KMS-11 (cell line): Measurements from ENCODE around the gene ACOX2.

Experiments used
- H2AFZ ChIP-seq: fragments of 200-600 bp; sonication (generic); 2 replicates; pipeline ENCODE4 v1.6.1; 2016; ENCODE audit warnings: antibody characterized with exemption, mixed run types, low read depth
- H3K27ac ChIP-seq: fragments of 200-600 bp; sonication (generic); 2 replicates; pipeline ENCODE4 v1.6.1; 2016; ENCODE audit warnings: mild to moderate bottlenecking, mixed run types
- H3K27me3 ChIP-seq: fragments of 200-600 bp; sonication (generic); 2 replicates; pipeline ENCODE4 v1.6.1; 2017; ENCODE audit warnings: mild to moderate bottlenecking, low read depth, mixed run types, moderate library complexity; ENCODE audit not compliant: insufficient read depth
- H3K36me3 ChIP-seq: fragments of 200-600 bp; sonication (generic); 2 replicates; pipeline ENCODE4 v1.6.1; 2017; ENCODE audit warnings: mild to moderate bottlenecking, mixed run types; ENCODE audit not compliant: insufficient read depth
- H3K4me1 ChIP-seq: fragments of 200-600 bp; sonication (generic); 2 replicates; pipeline ENCODE4 v1.6.1; 2016; ENCODE audit warnings: mild to moderate bottlenecking, low read depth, mixed run types; ENCODE audit not compliant: poor library complexity, severe bottlenecking
- H3K4me2 ChIP-seq: fragments of 200-600 bp; sonication (generic); 2 replicates; pipeline ENCODE4 v1.7.0; 2016; ENCODE audit warnings: mild to moderate bottlenecking, mixed run types
- H3K4me3 ChIP-seq: fragments of 200-600 bp; sonication (generic); IDR thresholded peaks from 2 replicates; pipeline ENCODE4 v1.6.1; 2017; ENCODE audit warnings: low read depth, low read length, mixed read lengths; ENCODE audit not compliant: insufficient read depth
- H3K79me2 ChIP-seq: fragments of 200-600 bp; sonication (generic); 2 replicates; pipeline ENCODE4 v1.6.1; 2016; ENCODE audit warnings: low read depth, mixed run types; ENCODE audit not compliant: insufficient read depth
- H3K9ac ChIP-seq: fragments of 200-600 bp; sonication (generic); 2 replicates; pipeline ENCODE4 v1.6.1; 2016; ENCODE audit warnings: mild to moderate bottlenecking, mixed run types
- H4K20me1 ChIP-seq: fragments of 200-600 bp; sonication (generic); 2 replicates; pipeline ENCODE4 v1.6.1; 2016; ENCODE audit warnings: mild to moderate bottlenecking, mixed run types; ENCODE audit not compliant: insufficient read depth
- CTCF ChIP-seq: fragments of 200-600 bp; sonication (generic); conservative IDR thresholded peaks from 2 replicates; pipeline ENCODE4 v1.6.1; 2017; ENCODE audit warnings: low read depth, mild to moderate bottlenecking, antibody characterized with exemption, low read length, moderate library complexity, mixed read lengths

The ACOX2 gene

GRCh38 chr3:58551636-58552180 is 14.7 kb upstream of the ACOX2 start:
- Histone ChIP-seq H3K27me3 (no peaks in the 10 kb centered on the region), H3K4me1 (no peaks in the 10 kb centered on the region), H3K9ac (no peak overlapping the region)

DNA sequence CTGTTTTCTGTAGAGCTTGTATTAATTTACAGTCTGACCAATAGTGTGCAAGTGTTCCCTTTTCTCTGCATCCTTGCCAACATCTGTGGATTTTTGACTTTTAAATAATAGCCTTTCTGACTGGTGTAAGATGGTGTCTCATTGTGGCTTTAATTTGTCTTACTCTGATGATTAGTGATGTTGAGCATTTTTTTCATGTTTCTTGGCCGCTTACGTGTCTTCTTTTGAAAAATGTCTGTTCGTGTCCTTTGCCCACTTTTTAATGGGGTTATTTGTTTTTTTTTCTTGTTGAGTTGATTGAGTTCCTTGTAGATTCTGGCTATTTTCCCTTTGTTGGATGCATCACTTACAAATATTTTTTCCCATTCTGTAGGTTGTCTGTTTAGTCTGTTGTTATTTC is 7.6 kb upstream of the ACOX2 start:
- no peak overlapping the region for H3K4me2 ChIP-seq
- no peaks in the 10 kb centered on the region for H3K4me1 ChIP-seq
- no peaks in the 10 kb centered on the region for H3K27me3 ChIP-seq
- no peak for TF ChIP-seq CTCF
- H3K36me3 ChIP-seq: no peaks in the 10 kb centered on the region
- H4K20me1 ChIP-seq: no peaks in the 10 kb centered on the region
- no peaks in the 10 kb centered on the region for H3K79me2 ChIP-seq
- H3K9ac ChIP-seq: no peak overlapping the region
- no peak overlapping the region for H3K27ac ChIP-seq
- no peak overlapping the region for H3K4me3 ChIP-seq
- no peak overlapping the region for H2AFZ ChIP-seq

More at GRCh38 chr3:58551636-58552180, 14.7 kb upstream of the ACOX2 start:
- H3K36me3 ChIP-seq: no peaks in the 10 kb centered on the region
- no peak overlapping the region for H3K27ac ChIP-seq
- H2AFZ ChIP-seq: no peak overlapping the region
- no peaks in the 10 kb centered on the region for H4K20me1 ChIP-seq
- H3K4me2 ChIP-seq: no peak overlapping the region
- TF ChIP-seq CTCF: no peak
- H3K79me2 ChIP-seq: no peaks in the 10 kb centered on the region
- H3K4me3 ChIP-seq: no peak overlapping the region

- Histone ChIP-seq H3K9ac (no peak overlapping the region), H3K27ac (no peak overlapping the region), H4K20me1 (no peaks in the 10 kb centered on the region), H3K79me2 (no peaks in the 10 kb centered on the region), H3K4me3 (no peak overlapping the region), H3K27me3 (no peaks in the 10 kb centered on the region), H3K4me1 (no peaks in the 10 kb centered on the region), H3K36me3 (no peaks in the 10 kb centered on the region), H3K4me2 (no peak overlapping the region), H2AFZ (no peak overlapping the region)
- no peak for TF ChIP-seq CTCF
Measured at GRCh38 chr3:58540176-58540858, 3.3 kb upstream of the ACOX2 start.

DNA sequence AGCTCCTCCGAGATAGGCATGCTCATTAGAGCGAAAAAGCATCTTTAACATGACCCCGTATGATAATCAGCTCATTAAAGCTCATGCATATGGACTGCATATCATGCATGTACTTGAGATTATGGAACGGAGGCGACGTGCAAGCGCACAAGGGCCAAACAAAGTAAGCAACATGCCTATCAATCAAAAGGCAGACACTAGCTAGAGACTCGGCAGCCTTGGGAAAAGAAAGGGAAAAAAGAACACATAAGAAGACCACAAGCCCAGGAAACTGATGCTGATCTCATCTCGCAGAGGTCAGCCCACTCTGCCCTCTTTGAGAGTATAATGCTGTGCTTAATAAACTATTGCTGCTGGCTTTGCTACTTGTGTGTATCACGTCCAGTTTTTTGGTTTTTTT is 2.6 kb upstream of the ACOX2 start:
- no peak for TF ChIP-seq CTCF
- no peak overlapping the region for H3K9ac ChIP-seq
- H4K20me1 ChIP-seq: no peaks in the 10 kb centered on the region

More for the DNA sequence above, 2.6 kb upstream of the ACOX2 start:
- no peak overlapping the region for H3K27ac ChIP-seq
- no peaks in the 10 kb centered on the region for H3K36me3 ChIP-seq
- H3K27me3 ChIP-seq: no peaks in the 10 kb centered on the region
- H3K4me2 ChIP-seq: no peak overlapping the region
- no peak overlapping the region for H2AFZ ChIP-seq
- H3K79me2 ChIP-seq: no peaks in the 10 kb centered on the region
- H3K4me3 ChIP-seq: no peak overlapping the region
- no peaks in the 10 kb centered on the region for H3K4me1 ChIP-seq
